Measurements from ENCODE around the gene STK4. TPM values are rescaled to one million over a fixed set of nuclear protein-coding genes. Genes with fewer than 3 reads are reported as not detected.

STK4 gene
- total and polyA plus RNA-seq, 2 donors from 2014 or later: 4.3 to 41.0 TPM

GRCh38 chr20:45029884-45030283, 63.6 kb downstream of the STK4 start:
- no peak for TF ChIP-seq CTCF (IDR thresholded peaks at IDR 0.05; ENCODE audit: borderline replicate concordance, extremely low read depth, insufficient read depth)
- no peak overlapping the region for H3K27ac ChIP-seq (ENCODE audit: low read depth in 2 of 2, low read length in 2 of 2)
- intact Hi-C loops (cut with DNase I): no loop called here
- FAIRE-seq: no peak
- H3K27me3 ChIP-seq (ENCODE audit: control insufficient read depth, insufficient read depth, low read length): no peaks in the 10 kb centered on the region
- no peaks in the 10 kb centered on the region for H3K9me3 ChIP-seq (ENCODE audit: control insufficient read depth in 2 of 3, insufficient read depth in 1 of 3, low read length in 3 of 3)
- H3K9ac ChIP-seq (ENCODE audit: low read length in 3 of 3): no peak overlapping the region
- no peaks in the 10 kb centered on the region for H3K4me1 ChIP-seq (ENCODE audit: control insufficient read depth in 2 of 3, insufficient read depth in 2 of 3, low read depth in 1 of 3, low read length in 3 of 3)
- H3K4me3 ChIP-seq (ENCODE audit: low read length in 3 of 3): no peak overlapping the region
- H3K36me3 ChIP-seq (ENCODE audit: control insufficient read depth in 2 of 3, insufficient read depth in 3 of 3, low read length in 3 of 3): peaks cover 0 to 8% (median 3%) of the 10 kb centered on the region in 3 donors
- no peak for DNase-seq

- FAIRE-seq: no peak
- no peak overlapping the region for H3K9ac ChIP-seq (ENCODE audit: low read length in 3 of 3)
- no peak overlapping the region for H3K27ac ChIP-seq (ENCODE audit: low read depth in 2 of 2, low read length in 2 of 2)
- H3K36me3 ChIP-seq (ENCODE audit: control insufficient read depth in 2 of 3, insufficient read depth in 3 of 3, low read length in 3 of 3): peaks cover 0 to 2% (median 0%) of the 10 kb centered on the region in 3 donors
- TF ChIP-seq CTCF (IDR thresholded peaks at IDR 0.05; ENCODE audit: borderline replicate concordance, extremely low read depth, insufficient read depth): no peak
- H3K9me3 ChIP-seq (ENCODE audit: control insufficient read depth in 2 of 3, insufficient read depth in 1 of 3, low read length in 3 of 3): no peaks in the 10 kb centered on the region
- no peak overlapping the region for H3K4me3 ChIP-seq (ENCODE audit: low read length in 3 of 3)
- no peaks in the 10 kb centered on the region for H3K27me3 ChIP-seq (ENCODE audit: control insufficient read depth, insufficient read depth, low read length)
- DNase-seq: no peak
- intact Hi-C loops (cut with DNase I): no loop called here
- H3K4me1 ChIP-seq (ENCODE audit: control insufficient read depth in 2 of 3, insufficient read depth in 2 of 3, low read depth in 1 of 3, low read length in 3 of 3): no peaks in the 10 kb centered on the region
Measured at GRCh38 chr20:45032276-45032675, 66.0 kb downstream of the STK4 start.

- Histone ChIP-seq H3K4me3 (ENCODE audit: low read length in 3 of 3) (no peak overlapping the region), H3K27ac (ENCODE audit: low read depth in 2 of 2, low read length in 2 of 2) (no peak overlapping the region), H3K27me3 (ENCODE audit: control insufficient read depth, insufficient read depth, low read length) (no peaks in the 10 kb centered on the region), H3K4me1 (ENCODE audit: control insufficient read depth in 2 of 3, insufficient read depth in 2 of 3, low read depth in 1 of 3, low read length in 3 of 3) (no peaks in the 10 kb centered on the region), H3K9ac (ENCODE audit: low read length in 3 of 3) (no peak overlapping the region), H3K9me3 (ENCODE audit: control insufficient read depth in 2 of 3, insufficient read depth in 1 of 3, low read length in 3 of 3) (no peaks in the 10 kb centered on the region), H3K36me3 (ENCODE audit: control insufficient read depth in 2 of 3, insufficient read depth in 3 of 3, low read length in 3 of 3) (peaks cover 0 to 2% (median 0%) of the 10 kb centered on the region in 3 donors)
- intact Hi-C loops (cut with DNase I): no loop called here
- DNase-seq (no peak), FAIRE-seq (no peak)
- no peak for TF ChIP-seq CTCF (IDR thresholded peaks at IDR 0.05; ENCODE audit: borderline replicate concordance, extremely low read depth, insufficient read depth)
Measured at GRCh38 chr20:45032781-45033180, 66.5 kb downstream of the STK4 start.

- DNase-seq (no peak), FAIRE-seq (no peak)
- Histone ChIP-seq H3K36me3 (ENCODE audit: control insufficient read depth in 2 of 3, insufficient read depth in 3 of 3, low read length in 3 of 3) (peaks cover 0 to 2% (median 0%) of the 10 kb centered on the region in 3 donors), H3K27ac (ENCODE audit: low read depth in 2 of 2, low read length in 2 of 2) (no peak overlapping the region), H3K4me3 (ENCODE audit: low read length in 3 of 3) (no peak overlapping the region), H3K9me3 (ENCODE audit: control insufficient read depth in 2 of 3, insufficient read depth in 1 of 3, low read length in 3 of 3) (no peaks in the 10 kb centered on the region), H3K4me1 (ENCODE audit: control insufficient read depth in 2 of 3, insufficient read depth in 2 of 3, low read depth in 1 of 3, low read length in 3 of 3) (no peaks in the 10 kb centered on the region), H3K27me3 (ENCODE audit: control insufficient read depth, insufficient read depth, low read length) (no peaks in the 10 kb centered on the region), H3K9ac (ENCODE audit: low read length in 3 of 3) (no peak overlapping the region)
- intact Hi-C loops (cut with DNase I): no loop called here
- TF ChIP-seq CTCF (IDR thresholded peaks at IDR 0.05; ENCODE audit: borderline replicate concordance, extremely low read depth, insufficient read depth): no peak
Measured at GRCh38 chr20:45034436-45034835, 68.1 kb downstream of the STK4 start.

Measured in kidney (tissue), 14 donors.